NB4 (cell line): ENCODE results near the gene WFS1.

ENCODE experiments used
- DNase-seq: peaks from one replicate; pipeline ENCODE4 v3.0.0; 2010; ENCODE audit warnings: low read depth
- H3K4me3 ChIP-seq: one replicate; pipeline ENCODE4 v1.5.1; 2011; ENCODE audit warnings: mild to moderate bottlenecking, low read depth, low read length, moderate library complexity
- CTCF ChIP-seq: IDR thresholded peaks from one replicate; pipeline ENCODE4 v1.5.1; 2012; ENCODE audit warnings: low read depth, low read length
- MAX ChIP-seq: IDR thresholded peaks from 2 replicates; pipeline ENCODE4 v1.6.1; 2011; ENCODE audit warnings: low read depth, low read length
- MYC ChIP-seq: IDR thresholded peaks from 2 replicates; pipeline ENCODE4 v1.6.1; 2011; ENCODE audit warnings: low read depth, low read length
- POLR2A ChIP-seq: IDR thresholded peaks from 2 replicates; pipeline ENCODE4 v1.6.1; 2011; ENCODE audit warnings: mild to moderate bottlenecking; ENCODE audit not compliant: insufficient read length; ENCODE audit errors: extremely low read depth

Gene WFS1

GRCh38 chr4:6256141-6256540 lies 13.5 kb upstream of the WFS1 start:
- DNase-seq = no peak
- no peak overlapping the region for H3K4me3 ChIP-seq

GRCh38 chr4:6257247-6258025 lies 12.2 kb upstream of the WFS1 start:
- no peak for TF ChIP-seq MYC
- H3K4me3 ChIP-seq = no peak overlapping the region
- peak; percentile 76 for DNase-seq

More at GRCh38 chr4:6256141-6256540, 13.5 kb upstream of the WFS1 start:
- no peak for TF ChIP-seq MAX

- H3K4me3 ChIP-seq = no peak overlapping the region
- TF ChIP-seq MYC = no peak
- TF ChIP-seq POLR2A = no peak
- no peak for TF ChIP-seq CTCF
- TF ChIP-seq MAX = no peak
- DNase-seq = no peak
These were observed 11.7 kb upstream of the WFS1 start for GRCh38 chr4:6258026-6258360.

GRCh38 chr4:6258741-6259140 lies 10.9 kb upstream of the WFS1 start:
- no peak for TF ChIP-seq CTCF
- TF ChIP-seq MYC = no peak
- no peak for TF ChIP-seq MAX
- no peak for TF ChIP-seq POLR2A
- H3K4me3 ChIP-seq = no peak overlapping the region
- DNase-seq = no peak

- DNase-seq = no peak
These were observed 9.8 kb upstream of the WFS1 start for GRCh38 chr4:6259886-6260285.

GRCh38 chr4:6262176-6262575 lies 7.5 kb upstream of the WFS1 start:
- no peak for TF ChIP-seq CTCF
- no peak for TF ChIP-seq MAX
- TF ChIP-seq MYC = no peak
- no peak for TF ChIP-seq POLR2A
- DNase-seq = no peak
- no peak overlapping the region for H3K4me3 ChIP-seq

More at GRCh38 chr4:6259886-6260285, 9.8 kb upstream of the WFS1 start:
- TF ChIP-seq POLR2A (no peak), MAX (no peak), MYC (no peak), CTCF (no peak)
- no peak overlapping the region for H3K4me3 ChIP-seq
